SK-N-SH (cell line): ENCODE measurements around the gene CETP.
A peak's percentile ranks its signal among the peaks of the same experiment; 100 is the strongest.

Experiments used
- ELF1 ChIP-seq: IDR thresholded peaks from 2 replicates; pipeline ENCODE4 v1.4.0; 2012
- EZH2phosphoT487 ChIP-seq: fragments of 200-600 bp; sonication (generic); IDR thresholded peaks from 2 replicates; pipeline ENCODE4 v1.6.1; 2017; ENCODE audit warnings: low read depth, mixed run types, mild to moderate bottlenecking, antibody characterized with exemption, moderate library complexity, borderline replicate concordance
- FOSL2 ChIP-seq: IDR thresholded peaks from 2 replicates; pipeline ENCODE4 v1.4.0; 2012; ENCODE audit warnings: low read depth, mild to moderate bottlenecking, moderate library complexity, borderline replicate concordance
- POLR2AphosphoS5 ChIP-seq: IDR thresholded peaks from 2 replicates; pipeline ENCODE4 v1.6.1; 2012; ENCODE audit warnings: low read depth, low read length
- RXRA ChIP-seq: IDR thresholded peaks from 2 replicates; pipeline ENCODE4 v1.4.0; 2012; ENCODE audit warnings: low read depth, mild to moderate bottlenecking, borderline replicate concordance
- YY1 ChIP-seq: IDR thresholded peaks from 2 replicates; pipeline ENCODE4 v1.4.0; 2012; ENCODE audit warnings: low read depth, mild to moderate bottlenecking
- TF ChIP-seq, protein P1 (sequence below): fragments of 200-600 bp; sonication (generic); IDR thresholded peaks from 2 replicates; pipeline ENCODE4 v1.6.1; 2017; ENCODE audit warnings: antibody characterized with exemption, mild to moderate bottlenecking, moderate library complexity
- TF ChIP-seq, protein P2 (sequence below): fragments of 150-350 bp; IDR thresholded peaks from 2 replicates; pipeline ENCODE4 v1.6.1; 2017; ENCODE audit warnings: antibody characterized with exemption, low read length, low read depth, borderline replicate concordance

DNA sequence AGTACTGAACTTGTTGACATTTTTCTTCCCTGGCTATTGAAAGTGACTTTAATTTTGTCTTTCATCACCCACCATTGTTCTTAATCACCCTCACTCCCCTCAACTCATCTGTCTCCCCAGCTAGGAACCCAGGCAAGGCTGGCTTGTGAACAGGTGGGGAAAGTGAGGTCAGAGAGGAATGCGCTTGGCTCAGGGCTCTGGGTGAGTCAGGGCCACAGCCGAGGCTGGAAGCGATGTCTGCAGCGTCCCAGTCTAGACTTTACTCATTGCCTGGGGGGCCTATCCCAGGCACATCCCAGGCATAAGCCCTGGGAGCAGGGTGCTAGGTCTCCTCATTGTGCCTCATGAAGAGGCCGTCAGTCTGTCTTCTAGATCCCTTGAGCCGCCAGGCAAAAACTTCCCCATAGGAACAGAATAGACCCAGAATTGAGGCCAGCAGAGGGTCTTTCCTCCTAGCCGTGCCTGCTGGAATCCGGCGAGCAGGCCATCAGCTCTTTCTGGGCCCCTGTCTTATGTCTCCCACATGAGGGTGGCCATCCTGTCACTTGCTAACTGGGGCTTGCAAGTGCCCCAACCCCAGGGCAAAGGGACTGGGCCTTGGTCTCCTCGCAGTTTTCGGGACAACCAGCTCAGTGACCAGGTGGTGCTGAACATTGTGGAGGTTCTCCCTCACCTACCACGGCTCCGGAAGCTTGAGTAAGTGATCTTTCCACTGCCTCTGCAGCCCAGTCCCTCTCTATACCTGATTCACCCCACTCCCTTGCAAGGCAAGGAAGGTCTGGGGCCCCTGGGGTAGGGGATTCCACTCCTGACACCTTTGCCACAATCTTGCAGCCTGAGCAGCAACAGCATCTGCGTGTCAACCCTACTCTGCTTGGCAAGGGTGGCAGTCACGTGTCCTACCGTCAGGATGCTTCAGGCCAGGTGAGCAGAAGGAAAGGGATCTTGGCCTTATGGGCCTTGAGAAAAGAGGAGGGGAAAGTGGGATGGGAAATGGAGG, 67.7 kb downstream of the CETP start:
- TF ChIP-seq, protein P1, sequence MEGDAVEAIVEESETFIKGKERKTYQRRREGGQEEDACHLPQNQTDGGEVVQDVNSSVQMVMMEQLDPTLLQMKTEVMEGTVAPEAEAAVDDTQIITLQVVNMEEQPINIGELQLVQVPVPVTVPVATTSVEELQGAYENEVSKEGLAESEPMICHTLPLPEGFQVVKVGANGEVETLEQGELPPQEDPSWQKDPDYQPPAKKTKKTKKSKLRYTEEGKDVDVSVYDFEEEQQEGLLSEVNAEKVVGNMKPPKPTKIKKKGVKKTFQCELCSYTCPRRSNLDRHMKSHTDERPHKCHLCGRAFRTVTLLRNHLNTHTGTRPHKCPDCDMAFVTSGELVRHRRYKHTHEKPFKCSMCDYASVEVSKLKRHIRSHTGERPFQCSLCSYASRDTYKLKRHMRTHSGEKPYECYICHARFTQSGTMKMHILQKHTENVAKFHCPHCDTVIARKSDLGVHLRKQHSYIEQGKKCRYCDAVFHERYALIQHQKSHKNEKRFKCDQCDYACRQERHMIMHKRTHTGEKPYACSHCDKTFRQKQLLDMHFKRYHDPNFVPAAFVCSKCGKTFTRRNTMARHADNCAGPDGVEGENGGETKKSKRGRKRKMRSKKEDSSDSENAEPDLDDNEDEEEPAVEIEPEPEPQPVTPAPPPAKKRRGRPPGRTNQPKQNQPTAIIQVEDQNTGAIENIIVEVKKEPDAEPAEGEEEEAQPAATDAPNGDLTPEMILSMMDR = no peak
- TF ChIP-seq YY1 (no peak), ELF1 (no peak), RXRA (no peak), POLR2AphosphoS5 (no peak), FOSL2 (peak; percentile 28; the same call in 1 of the 2 replicates), EZH2phosphoT487 (no peak)
- TF ChIP-seq, protein P2, sequence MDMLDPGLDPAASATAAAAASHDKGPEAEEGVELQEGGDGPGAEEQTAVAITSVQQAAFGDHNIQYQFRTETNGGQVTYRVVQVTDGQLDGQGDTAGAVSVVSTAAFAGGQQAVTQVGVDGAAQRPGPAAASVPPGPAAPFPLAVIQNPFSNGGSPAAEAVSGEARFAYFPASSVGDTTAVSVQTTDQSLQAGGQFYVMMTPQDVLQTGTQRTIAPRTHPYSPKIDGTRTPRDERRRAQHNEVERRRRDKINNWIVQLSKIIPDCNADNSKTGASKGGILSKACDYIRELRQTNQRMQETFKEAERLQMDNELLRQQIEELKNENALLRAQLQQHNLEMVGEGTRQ = no peak
